ENCODE results near the gene PRKCE.

- no peak for TF ChIP-seq POLR2AphosphoS5 (IDR thresholded peaks at IDR 0.05; ENCODE audit: low read depth, low read length)
- TF ChIP-seq SP1 (IDR thresholded peaks at IDR 0.05; ENCODE audit: low read depth): no peak
- no peak for TF ChIP-seq ZNF274 (IDR thresholded peaks at IDR 0.05; ENCODE audit: low read depth, low read length)
- TF ChIP-seq, protein P1, sequence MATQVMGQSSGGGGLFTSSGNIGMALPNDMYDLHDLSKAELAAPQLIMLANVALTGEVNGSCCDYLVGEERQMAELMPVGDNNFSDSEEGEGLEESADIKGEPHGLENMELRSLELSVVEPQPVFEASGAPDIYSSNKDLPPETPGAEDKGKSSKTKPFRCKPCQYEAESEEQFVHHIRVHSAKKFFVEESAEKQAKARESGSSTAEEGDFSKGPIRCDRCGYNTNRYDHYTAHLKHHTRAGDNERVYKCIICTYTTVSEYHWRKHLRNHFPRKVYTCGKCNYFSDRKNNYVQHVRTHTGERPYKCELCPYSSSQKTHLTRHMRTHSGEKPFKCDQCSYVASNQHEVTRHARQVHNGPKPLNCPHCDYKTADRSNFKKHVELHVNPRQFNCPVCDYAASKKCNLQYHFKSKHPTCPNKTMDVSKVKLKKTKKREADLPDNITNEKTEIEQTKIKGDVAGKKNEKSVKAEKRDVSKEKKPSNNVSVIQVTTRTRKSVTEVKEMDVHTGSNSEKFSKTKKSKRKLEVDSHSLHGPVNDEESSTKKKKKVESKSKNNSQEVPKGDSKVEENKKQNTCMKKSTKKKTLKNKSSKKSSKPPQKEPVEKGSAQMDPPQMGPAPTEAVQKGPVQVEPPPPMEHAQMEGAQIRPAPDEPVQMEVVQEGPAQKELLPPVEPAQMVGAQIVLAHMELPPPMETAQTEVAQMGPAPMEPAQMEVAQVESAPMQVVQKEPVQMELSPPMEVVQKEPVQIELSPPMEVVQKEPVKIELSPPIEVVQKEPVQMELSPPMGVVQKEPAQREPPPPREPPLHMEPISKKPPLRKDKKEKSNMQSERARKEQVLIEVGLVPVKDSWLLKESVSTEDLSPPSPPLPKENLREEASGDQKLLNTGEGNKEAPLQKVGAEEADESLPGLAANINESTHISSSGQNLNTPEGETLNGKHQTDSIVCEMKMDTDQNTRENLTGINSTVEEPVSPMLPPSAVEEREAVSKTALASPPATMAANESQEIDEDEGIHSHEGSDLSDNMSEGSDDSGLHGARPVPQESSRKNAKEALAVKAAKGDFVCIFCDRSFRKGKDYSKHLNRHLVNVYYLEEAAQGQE (IDR thresholded peaks at IDR 0.05; ENCODE audit: low read depth): no peak
- TF ChIP-seq CEBPB (IDR thresholded peaks at IDR 0.05; ENCODE audit: low read depth): no peak
- TF ChIP-seq, protein P2, sequence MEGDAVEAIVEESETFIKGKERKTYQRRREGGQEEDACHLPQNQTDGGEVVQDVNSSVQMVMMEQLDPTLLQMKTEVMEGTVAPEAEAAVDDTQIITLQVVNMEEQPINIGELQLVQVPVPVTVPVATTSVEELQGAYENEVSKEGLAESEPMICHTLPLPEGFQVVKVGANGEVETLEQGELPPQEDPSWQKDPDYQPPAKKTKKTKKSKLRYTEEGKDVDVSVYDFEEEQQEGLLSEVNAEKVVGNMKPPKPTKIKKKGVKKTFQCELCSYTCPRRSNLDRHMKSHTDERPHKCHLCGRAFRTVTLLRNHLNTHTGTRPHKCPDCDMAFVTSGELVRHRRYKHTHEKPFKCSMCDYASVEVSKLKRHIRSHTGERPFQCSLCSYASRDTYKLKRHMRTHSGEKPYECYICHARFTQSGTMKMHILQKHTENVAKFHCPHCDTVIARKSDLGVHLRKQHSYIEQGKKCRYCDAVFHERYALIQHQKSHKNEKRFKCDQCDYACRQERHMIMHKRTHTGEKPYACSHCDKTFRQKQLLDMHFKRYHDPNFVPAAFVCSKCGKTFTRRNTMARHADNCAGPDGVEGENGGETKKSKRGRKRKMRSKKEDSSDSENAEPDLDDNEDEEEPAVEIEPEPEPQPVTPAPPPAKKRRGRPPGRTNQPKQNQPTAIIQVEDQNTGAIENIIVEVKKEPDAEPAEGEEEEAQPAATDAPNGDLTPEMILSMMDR (IDR thresholded peaks at IDR 0.05 in 2 of 3, conservative IDR thresholded peaks at IDR 0.05 in 1 of 3; ENCODE audit: borderline replicate concordance in 1 of 3, insufficient read depth in 1 of 3, low read depth in 2 of 3, low read length in 2 of 3): no peak
Observed at GRCh38 chr2:45888167-45888566, 236.7 kb downstream of the PRKCE start.
